Thymus (tissue), 11 donors: Measurements from ENCODE around the gene ABITRAM. TPM values are rescaled to one million over a fixed set of nuclear protein-coding genes. Genes with fewer than 3 reads are reported as not detected.
A peak's percentile ranks its signal among the peaks of the same experiment; 100 is the strongest.
"Not testable (repeated sequence)": the region's sequence is repeated elsewhere in the genome, so short reads cannot be mapped to it uniquely, and the experiment has no call there.

Experiments used
- DNase-seq, 9 donors: peaks; one replicate each; pipeline ENCODE4 v3.0.0-alpha.2; 2013; ENCODE audit warnings: low spot score in 9 of 9, low read depth in 6 of 9, missing footprints in 1 of 9
- H3K27ac ChIP-seq, 2 donors: one replicate each; pipeline ENCODE4 v1.5.1; 2013; ENCODE audit warnings: control low read depth in 1 of 2, low read depth in 1 of 2, low read length in 1 of 2, mild to moderate bottlenecking in 1 of 2, moderate library complexity in 1 of 2
- H3K27me3 ChIP-seq, 2 donors: one replicate each; pipeline ENCODE4 v1.5.1; 2013; ENCODE audit warnings: low read length in 1 of 2; ENCODE audit not compliant: control insufficient read depth in 2 of 2, insufficient read depth in 1 of 2
- H3K36me3 ChIP-seq, 2 donors: one replicate each; pipeline ENCODE4 v1.5.1; 2013; ENCODE audit warnings: low read length in 1 of 2, mild to moderate bottlenecking in 1 of 2, moderate library complexity in 1 of 2; ENCODE audit not compliant: control insufficient read depth in 2 of 2, insufficient read depth in 2 of 2
- H3K4me1 ChIP-seq, 2 donors: one replicate each; pipeline ENCODE4 v1.5.1; 2013; ENCODE audit warnings: low read length in 2 of 2; ENCODE audit not compliant: control insufficient read depth in 2 of 2, insufficient read depth in 2 of 2
- H3K4me3 ChIP-seq, 2 donors: one replicate each; pipeline ENCODE4 v1.5.1; 2013; ENCODE audit warnings: low read length in 2 of 2, control low read depth in 1 of 2, mild to moderate bottlenecking in 1 of 2
- H3K9me3 ChIP-seq, 2 donors: one replicate each; pipeline ENCODE4 v1.5.1; 2013; ENCODE audit warnings: low read length in 1 of 2, mild to moderate bottlenecking in 1 of 2; ENCODE audit not compliant: control insufficient read depth in 2 of 2, insufficient read depth in 1 of 2
- WGBS: extraction: QIAGEN DNeasy Blood & Tissue Kit; methylation state at CpG from one replicate; pipeline ENCODE4 v1.1.7; 2013; 5-methylcytosine and 5-hydroxymethylcytosine counted together
- polyA plus RNA-seq: library from polyadenylated mRNA; stranded (reverse); fragments of 200-250 nt; gene quantifications from one replicate; pipeline ENCODE4 v1.2.3, GENCODE V29; 2013
- total RNA-seq: library from RNA; stranded (reverse); fragments of 120-200 nt; gene quantifications from one replicate; pipeline ENCODE4 v1.2.4, GENCODE V29; 2013
- donor health status: healthy.

Gene ABITRAM
- total and polyA plus RNA-seq, 2 donors, result 8.2 to 20.7 TPM

DNA sequence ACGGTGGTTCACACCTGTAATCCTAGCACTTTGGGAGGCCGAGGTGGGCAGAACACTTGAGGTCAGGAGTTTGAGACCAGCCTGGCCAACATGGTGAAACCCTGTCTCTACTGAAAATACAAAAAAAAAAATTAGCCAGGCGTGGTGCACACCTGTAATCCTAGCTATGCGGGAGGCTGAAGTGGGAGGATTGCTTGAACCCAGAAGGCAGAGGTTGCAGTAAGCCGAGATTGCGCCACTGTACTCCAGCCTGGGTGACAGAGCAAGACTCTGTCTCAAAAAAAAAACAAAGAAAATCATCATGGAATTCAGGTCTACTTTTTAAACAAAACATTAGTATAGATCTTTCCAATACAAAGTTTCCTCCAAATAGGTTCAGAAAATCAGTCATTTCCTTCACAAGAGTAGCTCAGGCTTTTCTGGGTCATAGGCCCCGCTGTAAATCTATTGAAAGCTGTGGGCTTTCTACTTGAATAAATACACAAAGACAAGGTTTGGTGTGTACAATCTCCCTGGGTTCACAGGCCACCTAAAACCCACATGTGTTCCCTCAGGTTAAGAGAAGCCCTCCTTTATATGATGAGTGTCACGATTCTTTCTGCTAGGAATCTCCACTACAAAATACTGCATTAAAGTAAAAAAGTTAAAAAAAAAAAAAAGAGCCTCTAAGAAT lies 35.0 kb upstream of the ABITRAM start:
- H3K4me3 ChIP-seq, H3K9me3 ChIP-seq, DNase-seq, H3K4me1 ChIP-seq, H3K27me3 ChIP-seq, H3K27ac ChIP-seq: not testable (repeated sequence)
- WGBS, result 96% methylated on average over 8 of the region's 8 CpGs
- peaks cover 34 to 59% of the 10 kb centered on the region in 2 donors for H3K36me3 ChIP-seq

DNA sequence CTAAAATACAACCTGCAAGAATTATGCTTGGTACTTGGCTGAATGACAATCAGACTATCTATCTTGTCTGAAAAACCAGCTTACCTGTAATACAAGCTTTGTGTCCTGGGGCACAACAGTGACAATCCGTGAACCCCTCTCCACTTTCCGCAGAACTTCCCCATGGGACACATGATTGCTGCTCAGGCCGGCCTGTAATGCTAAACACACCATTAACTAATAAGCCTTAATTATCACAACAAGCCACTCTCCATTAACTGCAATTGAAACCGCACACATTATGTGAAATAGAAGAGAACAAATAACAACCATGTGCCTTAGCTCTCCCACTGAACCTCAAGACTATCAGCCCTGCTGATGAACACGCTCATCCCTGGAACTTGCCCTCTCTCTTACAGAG lies 34.0 kb upstream of the ABITRAM start:
- no peak for DNase-seq
- H3K36me3 ChIP-seq, result peaks cover 31 to 54% of the 10 kb centered on the region in 2 donors
- H3K4me3 ChIP-seq, result no peak overlapping the region
- no peak overlapping the region for H3K27ac ChIP-seq
- H3K9me3 ChIP-seq, result no peaks in the 10 kb centered on the region
- no peaks in the 10 kb centered on the region for H3K4me1 ChIP-seq
- no peaks in the 10 kb centered on the region for H3K27me3 ChIP-seq
- WGBS, result 99% methylated on average over 5 of the region's 5 CpGs

DNA sequence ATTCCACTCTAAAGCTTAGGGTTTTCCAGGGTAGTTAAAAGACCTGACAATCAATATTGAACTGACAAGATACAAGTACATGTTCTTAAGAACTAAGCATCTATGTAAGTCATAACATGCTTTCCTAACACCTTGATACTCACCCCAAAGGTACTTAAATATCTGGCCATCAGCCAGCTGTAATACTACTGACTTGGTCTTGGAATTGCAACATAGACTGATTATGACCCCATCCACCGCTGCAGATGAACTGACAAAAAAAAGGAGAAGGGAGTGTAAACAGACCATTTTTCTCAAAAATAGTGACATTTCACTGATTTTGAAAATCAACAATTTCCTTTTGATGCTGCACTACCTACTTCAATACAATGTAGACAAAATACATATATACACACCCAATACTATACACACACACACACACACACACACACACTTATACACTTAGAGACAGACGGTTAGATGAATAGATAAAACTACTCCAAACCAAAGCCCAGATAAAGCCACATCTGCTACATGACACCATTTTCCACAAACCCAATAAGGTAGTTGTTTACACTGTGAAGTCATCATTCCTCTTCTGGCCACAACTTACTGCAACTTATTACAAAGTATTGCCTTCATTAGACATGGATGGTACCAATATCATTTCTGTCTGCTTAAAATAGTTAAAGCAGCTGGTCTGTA lies 30.6 kb upstream of the ABITRAM start:
- no peak overlapping the region for H3K27ac ChIP-seq
- no peaks in the 10 kb centered on the region for H3K4me1 ChIP-seq
- no peaks in the 10 kb centered on the region for H3K27me3 ChIP-seq
- 90% methylated on average over 2 of the region's 2 CpGs for WGBS
- no peaks in the 10 kb centered on the region for H3K9me3 ChIP-seq
- no peak for DNase-seq
- peaks cover 20 to 48% of the 10 kb centered on the region in 2 donors for H3K36me3 ChIP-seq
- H3K4me3 ChIP-seq, result no peak overlapping the region

DNA sequence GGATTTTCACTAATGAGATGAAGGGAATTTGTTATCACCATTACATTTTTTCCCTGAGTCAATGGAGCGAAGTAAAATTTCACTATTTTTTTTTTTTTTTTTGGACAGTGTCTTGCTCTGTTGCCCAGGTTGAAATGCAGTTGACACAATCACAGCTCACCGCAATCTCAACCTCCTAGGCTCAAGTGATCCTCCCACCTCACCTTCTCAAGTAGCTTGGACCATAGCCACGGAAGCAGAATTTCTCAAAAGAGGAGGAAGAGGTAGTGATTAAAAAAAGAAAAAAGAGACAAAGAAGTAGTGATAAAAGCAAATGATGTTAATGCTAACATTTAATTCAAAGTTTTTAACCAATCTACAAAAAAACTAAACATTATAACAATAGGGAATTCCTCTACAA lies 30.0 kb upstream of the ABITRAM start:
- Histone ChIP-seq H3K27ac (no peak overlapping the region), H3K9me3 (no peaks in the 10 kb centered on the region), H3K36me3 (peaks cover 18 to 47% of the 10 kb centered on the region in 2 donors), H3K27me3 (no peaks in the 10 kb centered on the region), H3K4me3 (no peak overlapping the region), H3K4me1 (no peaks in the 10 kb centered on the region)
- 97% methylated on average over 3 of the region's 3 CpGs for WGBS
- no peak for DNase-seq

DNA sequence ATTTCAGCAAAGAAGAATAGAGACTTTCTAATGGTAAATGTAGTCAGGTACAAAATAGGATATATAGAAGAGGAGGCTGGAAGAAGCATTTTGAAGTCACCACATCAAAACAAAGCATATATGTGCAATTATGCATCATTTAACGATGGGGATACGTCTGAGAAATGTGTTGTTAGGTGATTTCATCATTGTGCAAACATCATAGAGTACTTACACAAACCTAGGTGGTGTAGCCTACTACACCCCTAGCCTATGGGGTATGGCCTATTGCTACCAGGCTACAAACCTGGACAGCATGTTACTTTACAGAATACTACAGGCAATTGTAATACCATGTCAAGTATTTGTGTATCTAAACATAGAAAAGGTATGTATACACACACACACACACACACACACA lies 28.7 kb upstream of the ABITRAM start:
- 92% methylated on average over 2 of the region's 2 CpGs for WGBS
- no peaks in the 10 kb centered on the region for H3K27me3 ChIP-seq
- peaks cover 15 to 40% of the 10 kb centered on the region in 2 donors for H3K36me3 ChIP-seq
- no peaks in the 10 kb centered on the region for H3K4me1 ChIP-seq
- H3K27ac ChIP-seq, result no peak overlapping the region
- no peaks in the 10 kb centered on the region for H3K9me3 ChIP-seq
- no peak overlapping the region for H3K4me3 ChIP-seq
- DNase-seq, result no peak

DNA sequence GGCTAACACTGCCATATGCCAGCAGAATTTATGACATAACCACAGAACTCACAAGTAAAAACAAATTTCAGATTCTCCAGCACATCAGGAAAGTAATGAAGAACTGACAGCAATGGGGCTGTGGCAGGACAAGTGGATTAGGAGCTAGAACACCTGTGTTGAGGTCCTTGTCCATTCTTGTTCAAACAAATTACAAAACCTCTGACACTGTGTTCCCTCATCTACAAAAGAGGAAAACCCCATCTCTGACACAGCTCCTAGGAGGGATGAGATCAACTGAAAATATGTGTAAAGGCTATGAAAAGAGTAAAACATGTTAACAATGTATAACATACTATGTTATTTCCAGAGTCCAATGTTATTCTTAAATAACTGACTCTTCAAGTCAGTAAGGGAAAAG lies 23.8 kb upstream of the ABITRAM start:
- Histone ChIP-seq H3K4me1 (peaks cover 5 to 7% of the 10 kb centered on the region in 2 donors), H3K4me3 (no peak overlapping the region), H3K27me3 (no peaks in the 10 kb centered on the region), H3K9me3 (no peaks in the 10 kb centered on the region), H3K36me3 (peaks cover 19 to 42% of the 10 kb centered on the region in 2 donors), H3K27ac (no peak overlapping the region)
- DNase-seq, result no peak

DNA sequence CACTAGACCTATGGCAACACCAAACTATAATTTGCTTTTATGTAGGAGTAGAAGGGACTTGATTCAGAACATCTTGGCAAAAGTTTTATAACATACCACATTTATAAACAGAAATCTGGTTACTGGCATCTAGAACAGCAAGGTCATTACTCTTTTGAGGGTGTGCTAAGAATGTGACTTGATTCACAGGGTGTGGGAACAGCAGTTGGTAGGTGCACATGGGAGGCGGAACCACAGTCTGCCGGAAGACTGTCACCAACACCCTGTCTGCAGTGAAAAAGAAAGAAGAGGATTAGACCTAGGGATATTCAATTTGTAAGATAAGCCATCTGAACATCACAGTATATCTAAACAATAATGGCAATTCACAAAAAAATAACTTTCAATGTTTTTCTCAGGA lies 23.3 kb upstream of the ABITRAM start:
- Histone ChIP-seq H3K4me1 (peaks cover 5 to 7% of the 10 kb centered on the region in 2 donors), H3K27me3 (no peaks in the 10 kb centered on the region), H3K27ac (no peak overlapping the region), H3K9me3 (no peaks in the 10 kb centered on the region), H3K36me3 (peaks cover 19 to 43% of the 10 kb centered on the region in 2 donors), H3K4me3 (no peak overlapping the region)
- DNase-seq, result no peak
- over 99% methylated on average over 2 of the region's 2 CpGs for WGBS

DNA sequence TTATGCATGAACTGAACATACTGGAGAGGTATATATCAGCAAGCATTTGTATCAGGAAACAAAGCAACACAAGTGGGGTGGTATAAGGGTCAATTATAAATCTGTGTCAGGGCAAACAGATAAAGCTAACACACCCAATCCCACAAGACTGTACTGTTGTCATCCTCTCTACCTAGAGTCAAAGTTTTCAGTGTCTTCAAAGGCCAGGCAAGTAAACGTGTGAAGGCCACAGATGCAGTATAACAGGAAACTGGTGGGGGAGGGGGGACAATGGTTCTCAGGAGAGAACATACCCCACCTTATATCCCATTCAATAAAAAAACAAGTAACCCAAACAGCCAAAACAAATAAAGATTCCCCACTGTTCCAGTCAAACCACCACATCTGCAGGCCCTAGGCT lies 22.4 kb upstream of the ABITRAM start:
- Histone ChIP-seq H3K9me3 (no peaks in the 10 kb centered on the region), H3K36me3 (peaks cover 12 to 41% of the 10 kb centered on the region in 2 donors), H3K27ac (no peak overlapping the region), H3K27me3 (no peaks in the 10 kb centered on the region), H3K4me3 (no peak overlapping the region), H3K4me1 (peaks cover 5 to 7% of the 10 kb centered on the region in 2 donors)
- 2% methylated on average over 1 of the region's 1 CpG for WGBS
- peak in 8 of 9 donors; percentile 9 to 78 (median 42) for DNase-seq

DNA sequence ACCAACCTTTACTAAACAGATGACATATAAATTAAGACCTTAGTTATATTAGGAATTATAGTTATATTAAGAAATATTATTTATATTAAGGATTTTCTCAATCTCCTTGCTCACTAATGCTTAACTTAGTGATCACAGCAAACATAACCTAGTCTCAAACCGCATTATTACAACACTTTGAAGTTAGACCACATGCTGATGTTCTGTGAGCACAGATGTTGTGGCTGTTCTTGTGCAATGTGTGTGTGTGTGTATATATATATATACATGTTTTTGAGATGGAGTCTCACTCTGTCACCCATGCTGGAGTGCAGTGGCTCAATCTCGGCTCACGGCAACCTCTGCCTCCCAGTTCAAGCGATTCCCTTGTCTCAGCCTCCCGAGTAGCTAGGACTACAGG lies 20.8 kb upstream of the ABITRAM start:
- Histone ChIP-seq H3K36me3 (peaks cover 10 to 44% of the 10 kb centered on the region in 2 donors), H3K4me3 (no peak overlapping the region), H3K9me3 (no peaks in the 10 kb centered on the region), H3K27me3 (no peaks in the 10 kb centered on the region), H3K27ac (no peak overlapping the region), H3K4me1 (peaks cover 5 to 7% of the 10 kb centered on the region in 2 donors)
- peak in 1 of 9 donors; percentile 35 for DNase-seq
- 91% methylated on average over 5 of the region's 5 CpGs for WGBS
